ENCODE data around the gene CA10. TPM values are rescaled to one million over a fixed set of nuclear protein-coding genes. Genes with fewer than 3 reads are reported as not detected.

Gene CA10
- polyA plus RNA-seq, 1 donor (not counting 4 experiments of a cell fraction or from before 2014, with no cell fraction given): 2.9 TPM

DNA sequence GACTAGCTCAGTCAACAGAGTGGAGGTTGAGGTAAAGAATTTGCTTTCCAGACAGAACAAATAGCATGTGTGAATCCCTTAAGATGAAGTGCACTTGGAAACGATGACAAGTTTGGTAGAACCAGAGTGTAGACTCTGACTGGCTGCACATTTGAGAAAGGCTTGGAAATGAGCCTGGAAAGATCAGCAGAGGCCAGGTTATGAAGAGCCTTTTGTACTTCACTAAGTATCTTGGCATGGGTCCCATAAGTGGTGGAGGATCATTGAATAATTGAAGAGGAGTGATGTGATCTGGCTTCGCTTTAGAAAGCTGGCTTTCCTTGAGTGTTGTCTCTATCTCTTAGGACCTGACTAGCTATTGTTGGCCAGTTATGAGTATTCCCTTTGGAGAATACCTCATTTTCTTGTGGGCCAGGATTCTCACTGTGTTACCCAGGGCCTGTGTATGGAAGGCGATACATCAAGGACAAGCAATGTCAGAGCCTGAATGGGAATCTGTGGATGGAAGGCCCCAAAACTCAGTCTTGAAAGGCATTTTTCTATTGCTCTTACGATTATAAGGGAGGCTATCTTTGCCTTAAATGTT is 568.4 kb downstream of the CA10 start:
- H3K27me3 ChIP-seq (ENCODE audit: control insufficient read depth, extremely low read depth, insufficient read depth, low read length): no peaks in the 10 kb centered on the region
- no peak overlapping the region for H3K4me3 ChIP-seq (ENCODE audit: control insufficient read depth in 2 of 3, extremely low read depth in 1 of 3, insufficient read depth in 2 of 3, low read depth in 1 of 3, low read length in 3 of 3)
- TF ChIP-seq, protein P1, sequence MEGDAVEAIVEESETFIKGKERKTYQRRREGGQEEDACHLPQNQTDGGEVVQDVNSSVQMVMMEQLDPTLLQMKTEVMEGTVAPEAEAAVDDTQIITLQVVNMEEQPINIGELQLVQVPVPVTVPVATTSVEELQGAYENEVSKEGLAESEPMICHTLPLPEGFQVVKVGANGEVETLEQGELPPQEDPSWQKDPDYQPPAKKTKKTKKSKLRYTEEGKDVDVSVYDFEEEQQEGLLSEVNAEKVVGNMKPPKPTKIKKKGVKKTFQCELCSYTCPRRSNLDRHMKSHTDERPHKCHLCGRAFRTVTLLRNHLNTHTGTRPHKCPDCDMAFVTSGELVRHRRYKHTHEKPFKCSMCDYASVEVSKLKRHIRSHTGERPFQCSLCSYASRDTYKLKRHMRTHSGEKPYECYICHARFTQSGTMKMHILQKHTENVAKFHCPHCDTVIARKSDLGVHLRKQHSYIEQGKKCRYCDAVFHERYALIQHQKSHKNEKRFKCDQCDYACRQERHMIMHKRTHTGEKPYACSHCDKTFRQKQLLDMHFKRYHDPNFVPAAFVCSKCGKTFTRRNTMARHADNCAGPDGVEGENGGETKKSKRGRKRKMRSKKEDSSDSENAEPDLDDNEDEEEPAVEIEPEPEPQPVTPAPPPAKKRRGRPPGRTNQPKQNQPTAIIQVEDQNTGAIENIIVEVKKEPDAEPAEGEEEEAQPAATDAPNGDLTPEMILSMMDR (optimal IDR thresholded peaks at IDR 0.05 in 1 of 3, IDR thresholded peaks at IDR 0.05 in 1 of 3, conservative IDR thresholded peaks at IDR 0.05 in 1 of 3; ENCODE audit: extremely low read depth in 1 of 3, insufficient read depth in 2 of 3, low read length in 3 of 3): no peak
- H3K4me1 ChIP-seq (ENCODE audit: control insufficient read depth, extremely low read depth, insufficient read depth, low read length): no peaks in the 10 kb centered on the region
- H4K20me1 ChIP-seq (ENCODE audit: control insufficient read depth, extremely low read depth, insufficient read depth, low read length): no peaks in the 10 kb centered on the region
- no peaks in the 10 kb centered on the region for H3K79me2 ChIP-seq (ENCODE audit: control insufficient read depth, insufficient read depth, low read length)
- no peaks in the 10 kb centered on the region for H3K9me3 ChIP-seq (ENCODE audit: control insufficient read depth, low read depth, low read length)
- no peak overlapping the region for H3K9ac ChIP-seq (ENCODE audit: control insufficient read depth, extremely low read depth, insufficient read depth, low read length)
- H2AFZ ChIP-seq (ENCODE audit: control insufficient read depth, low read length): no peak overlapping the region
- dilution Hi-C loops (cut with MboI; ENCODE audit: extremely low pct_ligation_motif_present, low sequenced_read_pairs): no loop called here
- H3K27ac ChIP-seq (ENCODE audit: control insufficient read depth, insufficient read depth, low read length): no peak overlapping the region
- no peaks in the 10 kb centered on the region for H3K36me3 ChIP-seq (ENCODE audit: control insufficient read depth in 2 of 2, extremely low read depth in 1 of 2, insufficient read depth in 2 of 2, low read length in 2 of 2)
- H3K9me1 ChIP-seq (ENCODE audit: control insufficient read depth, extremely low read depth, insufficient read depth, low read length): no peaks in the 10 kb centered on the region
- H3K4me2 ChIP-seq (ENCODE audit: control insufficient read depth, extremely low read depth, insufficient read depth, low read depth, low read length): no peak overlapping the region
- FAIRE-seq (no peak), DNase-seq (ENCODE audit: low read depth, low spot score) (no peak)

DNA sequence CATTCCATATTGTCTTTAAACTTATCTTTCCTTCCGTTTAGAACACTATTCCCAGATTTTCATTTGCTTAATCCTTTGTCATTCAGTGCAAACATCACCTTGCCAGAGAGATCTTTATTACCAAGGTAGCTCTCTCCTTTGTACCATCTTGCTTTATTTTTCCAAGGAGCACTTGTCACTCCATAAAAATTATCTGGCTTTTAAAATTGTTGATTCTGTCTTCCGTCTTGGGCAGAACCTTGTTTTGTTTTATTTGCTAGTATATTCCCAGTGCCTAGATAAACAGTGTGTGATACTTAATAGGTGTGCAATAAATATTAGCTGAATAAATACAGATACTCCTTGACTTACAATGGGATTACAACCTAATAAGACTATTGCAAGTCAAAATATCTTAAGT is 570.5 kb downstream of the CA10 start:
- no peaks in the 10 kb centered on the region for H4K20me1 ChIP-seq (ENCODE audit: control insufficient read depth, extremely low read depth, insufficient read depth, low read length)
- no peak overlapping the region for H3K27ac ChIP-seq (ENCODE audit: control insufficient read depth, insufficient read depth, low read length)
- no peaks in the 10 kb centered on the region for H3K9me1 ChIP-seq (ENCODE audit: control insufficient read depth, extremely low read depth, insufficient read depth, low read length)
- H2AFZ ChIP-seq (ENCODE audit: control insufficient read depth, low read length): no peak overlapping the region
- H3K4me1 ChIP-seq (ENCODE audit: control insufficient read depth, extremely low read depth, insufficient read depth, low read length): no peaks in the 10 kb centered on the region
- no peaks in the 10 kb centered on the region for H3K79me2 ChIP-seq (ENCODE audit: control insufficient read depth, insufficient read depth, low read length)
- DNase-seq (ENCODE audit: low read depth, low spot score) (no peak), FAIRE-seq (no peak)
- H3K9ac ChIP-seq (ENCODE audit: control insufficient read depth, extremely low read depth, insufficient read depth, low read length): no peak overlapping the region
- no peak for TF ChIP-seq EZH2 (IDR thresholded peaks at IDR 0.05; ENCODE audit: low read length)
- TF ChIP-seq, protein P1 (optimal IDR thresholded peaks at IDR 0.05 in 1 of 3, IDR thresholded peaks at IDR 0.05 in 1 of 3, conservative IDR thresholded peaks at IDR 0.05 in 1 of 3; ENCODE audit: extremely low read depth in 1 of 3, insufficient read depth in 2 of 3, low read length in 3 of 3): no peak
- no peak overlapping the region for H3K4me3 ChIP-seq (ENCODE audit: control insufficient read depth in 2 of 3, extremely low read depth in 1 of 3, insufficient read depth in 2 of 3, low read depth in 1 of 3, low read length in 3 of 3)
- no peak overlapping the region for H3K4me2 ChIP-seq (ENCODE audit: control insufficient read depth, extremely low read depth, insufficient read depth, low read depth, low read length)
- H3K9me3 ChIP-seq (ENCODE audit: control insufficient read depth, low read depth, low read length): no peaks in the 10 kb centered on the region
- no peaks in the 10 kb centered on the region for H3K36me3 ChIP-seq (ENCODE audit: control insufficient read depth in 2 of 2, extremely low read depth in 1 of 2, insufficient read depth in 2 of 2, low read length in 2 of 2)
- dilution Hi-C loops (cut with MboI; ENCODE audit: extremely low pct_ligation_motif_present, low sequenced_read_pairs): no loop called here
- H3K27me3 ChIP-seq (ENCODE audit: control insufficient read depth, extremely low read depth, insufficient read depth, low read length): no peaks in the 10 kb centered on the region

Measured in keratinocyte (primary cell).